HepG2 (cell line): ENCODE measurements around the gene GP9. TPM values are rescaled to one million over a fixed set of nuclear protein-coding genes. Genes with fewer than 3 reads are reported as not detected.

ENCODE experiments used
- ATAC-seq: fragments of 200-7000 bp; cut with Tn5 transposase; 3 replicates; pipeline ENCODE4 v1.9.1; 2020; ENCODE audit warnings: mild to moderate bottlenecking, moderate library complexity
- BruUV-seq: library from RNA; stranded (reverse); fragments of 400-500 nt; replicated peaks from 2 replicates; lab custom pipeline; 2021; lab: Mats Ljungman, UMichigan
- CTCF ChIA-PET: fragments of 300-600 bp; formaldehyde crosslinking; extraction: SDS; loops from one replicate; lab custom pipeline; 2021; ENCODE audit warnings: low total read pairs, inconsistent platforms, low intra/inter-chr PET ratio; lab: Yijun Ruan, JAX
- POLR2A ChIA-PET: fragments of 350-600 bp; sonication (Branson Sonifier 250); formaldehyde crosslinking; loops from one replicate; lab custom pipeline; 2020; ENCODE audit warnings: antibody characterized with exemption, inconsistent platforms; lab: Yijun Ruan, JAX
- DNase-seq: peaks from one replicate; pipeline ENCODE4 v3.0.0-alpha.2; 2015; ENCODE audit warnings: low spot score
- FAIRE-seq: peaks from 3 replicates; lab custom pipeline; 2011; peaks lifted over from hg19 to GRCh38; lab: Jason Lieb, UNC
- H2AFZ ChIP-seq: one replicate; pipeline ENCODE4 v1.6.1; 2011; ENCODE audit warnings: low read length, inconsistent platforms
- H3K27ac ChIP-seq: fragments of 300-600 bp; 3 replicates; pipeline ENCODE4 v1.8.0; 2011; ENCODE audit warnings: mixed run types, mild to moderate bottlenecking, mixed read lengths, low read length, inconsistent platforms; ENCODE audit not compliant: insufficient read depth; ENCODE audit errors: extremely low read length
- H3K27me3 ChIP-seq, 2 experiments: fragments of 200-600 bp in 1 of 2; 2 replicates in 1 of 2; 3 replicates in 1 of 2; pipeline versions ENCODE4 v1.6.0 to v1.8.0; 2011; ENCODE audit warnings: low read length in 2 of 2, mild to moderate bottlenecking in 2 of 2, moderate library complexity in 2 of 2, inconsistent platforms in 1 of 2; ENCODE audit not compliant: insufficient read depth in 2 of 2, control insufficient read depth in 1 of 2
- H3K36me3 ChIP-seq, 2 experiments: fragments of 200-600 bp in 1 of 2; replicated peaks in 1 of 2; 2 replicates in 1 of 2; 3 replicates in 1 of 2; pipeline versions ENCODE4 v1.5.1 to v1.8.0; 2011; ENCODE audit warnings: low read length in 2 of 2, inconsistent platforms in 1 of 2; ENCODE audit not compliant: insufficient read depth in 2 of 2, control insufficient read depth in 1 of 2
- H3K4me1 ChIP-seq: 2 replicates; pipeline ENCODE4 v1.5.1; 2012; ENCODE audit warnings: low read length, inconsistent platforms; ENCODE audit not compliant: insufficient read depth
- H3K4me2 ChIP-seq: 2 replicates; pipeline ENCODE4 v1.6.0; 2011; ENCODE audit warnings: low read depth, low read length, inconsistent platforms
- H3K4me3 ChIP-seq, 3 experiments: fragments of 200-600 bp in 1 of 3; sonication (generic), shearing (Covaris generic) in 1 of 3; replicated peaks in 1 of 3; 2 replicates each; pipeline ENCODE4 v1.5.1; 2011 to 2016; ENCODE audit warnings: low read length in 3 of 3, inconsistent platforms in 2 of 3, low read depth in 2 of 3, mild to moderate bottlenecking in 2 of 3, control low read depth in 1 of 3, mixed read lengths in 1 of 3; ENCODE audit not compliant: insufficient read depth in 1 of 3
- H3K79me2 ChIP-seq: one replicate; pipeline ENCODE4 v1.6.1; 2011; ENCODE audit warnings: low read length, inconsistent platforms; ENCODE audit not compliant: insufficient read depth
- H3K9ac ChIP-seq: 2 replicates; pipeline ENCODE4 v1.6.0; 2011; ENCODE audit warnings: mild to moderate bottlenecking, low read depth, low read length, inconsistent platforms; ENCODE audit not compliant: insufficient read depth
- H3K9me3 ChIP-seq: 2 replicates; pipeline ENCODE4 v1.5.1; 2012; ENCODE audit warnings: mild to moderate bottlenecking, low read length
- H4K20me1 ChIP-seq: 2 replicates; pipeline ENCODE4 v1.6.0; 2011; ENCODE audit warnings: inconsistent platforms, mild to moderate bottlenecking, low read length, moderate library complexity; ENCODE audit not compliant: insufficient read depth
- SSRP1 ChIP-seq: IDR thresholded peaks from 2 replicates; pipeline ENCODE4 v1.6.1; 2016; ENCODE audit warnings: control low read depth
- XBP1 ChIP-seq: sonication (generic); formaldehyde crosslinking; IDR thresholded peaks from 2 replicates; pipeline ENCODE4 v1.5.0; 2020; ENCODE audit warnings: missing genetic modification reagents
- ZBTB42 ChIP-seq: sonication (generic); formaldehyde crosslinking; IDR thresholded peaks from 2 replicates; pipeline ENCODE4 v1.5.0; 2020; ENCODE audit warnings: mild to moderate bottlenecking, missing genetic modification reagents
- ZMYM2 ChIP-seq: sonication (generic); formaldehyde crosslinking; IDR thresholded peaks from 2 replicates; pipeline ENCODE4 v1.8.0; 2022; ENCODE audit warnings: mild to moderate bottlenecking, missing genetic modification reagents
- ZNF567 ChIP-seq: sonication (generic); formaldehyde crosslinking; IDR thresholded peaks from 2 replicates; pipeline ENCODE4 v1.8.1; 2023; ENCODE audit warnings: mild to moderate bottlenecking, missing genetic modification reagents, borderline replicate concordance
- WGBS: methylation state at CpG from one replicate; pipeline ENCODE4 v1.1.6; 2017; ENCODE audit warnings: low lambda C conversion rate; 5-methylcytosine and 5-hydroxymethylcytosine counted together
- in situ Hi-C: cut with HindIII; loops from 2 replicates; pipeline ENCODE4 v1.10.0; 2017; ENCODE audit warnings: low pct_unique_long_range_greater_than_20kb; ENCODE audit not compliant: extremely low pct_ligation_motif_present
- intact Hi-C: fragments of 100-400 bp; cut with micrococcal nuclease; formaldehyde crosslinking; loops from one replicate; pipeline ENCODE4 v1.10.0; 2022; ENCODE audit not compliant: unreplicated experiment
- polyA plus RNA-seq, 8 experiments: library from polyadenylated mRNA; depleted of rRNA in 3 of 8; stranded (reverse) in 7 of 8; unstranded in 1 of 8; fragments of >200 nt; fragmentation: Illumina TruSeq in 4 of 8; extraction: Trizol in 4 of 8; gene quantifications; 2 replicates each; pipeline versions ENCODE4 v1.2.1 to v1.2.3, GENCODE V29; 2011 to 2016; ENCODE audit warnings: low read depth in 4 of 8, missing spikeins in 1 of 8, mixed read lengths in 1 of 8; ENCODE audit not compliant: insufficient read depth in 1 of 8
- total RNA-seq, 5 experiments: library from RNA; depleted of rRNA; stranded (reverse); fragments of >200 nt; fragmentation: Illumina TruSeq; extraction: Trizol; gene quantifications; 2 replicates each; pipeline ENCODE4 v1.2.3, GENCODE V29; 2016; ENCODE audit warnings: low read depth in 1 of 5
- TF ChIP-seq, protein P1 (sequence below): sonication (generic); formaldehyde crosslinking; IDR thresholded peaks from 2 replicates; pipeline ENCODE4 v1.4.0; 2020; ENCODE audit warnings: mild to moderate bottlenecking, missing genetic modification reagents
- TF ChIP-seq, protein P2 (sequence below): IDR thresholded peaks from 2 replicates; pipeline ENCODE4 v1.6.1; 2016
- TF ChIP-seq, protein P3 (sequence below): sonication (generic); formaldehyde crosslinking; IDR thresholded peaks from 2 replicates; pipeline ENCODE4 v1.4.0; 2020; ENCODE audit warnings: missing genetic modification reagents
- TF ChIP-seq, protein P4 (sequence below): sonication (generic); formaldehyde crosslinking; IDR thresholded peaks from 2 replicates; pipeline ENCODE4 v1.4.0; 2020; ENCODE audit warnings: missing genetic modification reagents, mild to moderate bottlenecking, borderline replicate concordance
- TF ChIP-seq, protein P5 (sequence below): sonication (generic); formaldehyde crosslinking; IDR thresholded peaks from 2 replicates; pipeline ENCODE4 v1.5.0; 2020; ENCODE audit warnings: missing genetic modification reagents, mild to moderate bottlenecking, borderline replicate concordance

The GP9 gene
- total and polyA plus RNA-seq, 2 of the 13 experiments (the other 11 are each of a cell fraction or from before 2014, with no cell fraction given): not detected

DNA sequence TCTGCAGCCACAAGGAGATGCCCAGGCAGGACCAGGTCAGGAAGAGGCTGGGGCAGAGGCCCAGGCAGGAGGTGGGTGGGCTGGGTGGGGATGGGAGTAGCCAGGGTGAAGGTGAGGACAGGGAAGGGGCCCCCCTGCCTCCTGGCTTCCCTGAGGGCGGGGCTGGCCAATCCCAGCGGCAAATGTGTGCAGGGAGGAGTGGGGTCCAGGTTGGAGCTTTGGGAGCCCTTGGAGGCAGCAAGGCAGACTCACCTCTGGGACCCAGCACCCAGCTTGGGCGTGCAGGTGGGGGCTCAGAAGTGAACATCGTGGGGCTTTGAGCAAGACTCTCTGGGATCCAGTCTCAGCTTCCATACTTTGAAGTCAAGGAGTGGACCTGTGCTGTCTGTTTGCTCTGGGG, 25.2 kb downstream of the GP9 start:
- in situ Hi-C loops (loop anchor here (10.0 kb wide), 1 partner anchor 111 kb away; no protein-coding TSS in a partner anchor), intact Hi-C loops (no loop called here)
- Histone ChIP-seq H3K27ac (no peak overlapping the region), H3K4me3 (no peak overlapping the region), H4K20me1 (no peaks in the 10 kb centered on the region), H3K4me1 (peaks cover 24% of the 10 kb centered on the region), H3K36me3 (no peaks in the 10 kb centered on the region), H3K79me2 (no peaks in the 10 kb centered on the region), H2AFZ (no peak overlapping the region), H3K9ac (no peak overlapping the region), H3K4me2 (no peak overlapping the region)
- FAIRE-seq (no peak), DNase-seq (no peak)
- BruUV-seq: no TSS peak
- no peak for TF ChIP-seq ZMYM2 (CRISPR knock-in tag)
- TF ChIP-seq, protein P1, sequence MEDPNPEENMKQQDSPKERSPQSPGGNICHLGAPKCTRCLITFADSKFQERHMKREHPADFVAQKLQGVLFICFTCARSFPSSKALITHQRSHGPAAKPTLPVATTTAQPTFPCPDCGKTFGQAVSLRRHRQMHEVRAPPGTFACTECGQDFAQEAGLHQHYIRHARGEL (CRISPR knock-in tag): no peak
- TF ChIP-seq ZNF567 (CRISPR knock-in tag): no peak
- TF ChIP-seq, all 625 proteins: peak for 0
- no peaks in the 10 kb centered on the region; a peak in 1 of 5 replicates for H3K27me3 ChIP-seq
- ATAC-seq: no peak; the same call in 2 of the 3 replicates
- ChIA-PET POLR2A (no interaction called here), CTCF (no interaction called here)
- no peaks in the 10 kb centered on the region for H3K9me3 ChIP-seq
- 50% methylated on average over 1 of the region's 4 CpGs for WGBS

DNA sequence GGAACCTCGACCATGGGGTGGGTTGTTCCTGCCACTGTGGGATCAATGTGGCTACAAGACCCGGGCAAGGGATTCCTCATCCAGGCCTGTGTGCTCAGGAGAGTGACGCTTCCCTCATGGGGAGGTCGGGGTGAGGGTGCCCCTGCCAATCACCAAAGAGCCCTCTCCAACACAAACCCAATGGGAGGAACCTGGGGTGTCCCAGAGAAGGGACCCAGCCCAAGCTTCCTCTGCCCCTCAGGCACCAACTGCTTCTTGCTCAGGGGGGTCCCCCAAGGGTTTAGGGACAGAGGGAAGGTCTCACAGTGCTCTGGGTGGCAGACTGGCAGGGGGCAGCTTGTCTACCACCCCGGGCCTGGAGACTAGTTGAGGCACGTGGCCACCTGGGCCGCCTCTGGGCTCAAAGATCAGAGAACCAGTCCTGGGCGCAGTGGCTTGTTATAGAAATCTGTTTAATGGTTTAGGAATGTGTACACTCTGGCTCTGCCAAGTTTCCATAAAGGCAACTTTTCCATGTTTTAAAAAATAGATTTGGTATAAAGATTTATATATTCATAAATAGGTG, 26.6 kb downstream of the GP9 start:
- H3K4me1 ChIP-seq: peaks cover 24% of the 10 kb centered on the region
- H3K9ac ChIP-seq: peak overlapping the region; percentile 29; the same call in 1 of the 2 replicates
- TSS peak; percentile 57 for BruUV-seq
- no peak overlapping the region for H2AFZ ChIP-seq
- H3K4me2 ChIP-seq: peak overlapping the region; percentile 54
- H3K27me3 ChIP-seq: no peaks in the 10 kb centered on the region
- WGBS: 0% methylated on average over 4 of the region's 8 CpGs
- CTCF ChIA-PET: interaction anchor here (1.3 kb wide), 1 partner anchor 117 kb away, joined by 4 read pairs; no protein-coding TSS in a partner anchor
- H3K9me3 ChIP-seq: no peaks in the 10 kb centered on the region
- peak; percentile 5; the same call in 2 of the 3 replicates for ATAC-seq
- peak overlapping the region in 1 of 3 experiments; percentile 30; a peak in 1 of 6 replicates for H3K4me3 ChIP-seq
- intact Hi-C loops (no loop called here), in situ Hi-C loops (loop anchor here (10.0 kb wide), 1 partner anchor 112 kb away; no protein-coding TSS in a partner anchor)
- FAIRE-seq: no peak
- DNase-seq: peak; percentile 51
- H4K20me1 ChIP-seq: no peaks in the 10 kb centered on the region
- H3K79me2 ChIP-seq: no peaks in the 10 kb centered on the region
- POLR2A ChIA-PET: no interaction called here
- no peak overlapping the region for H3K27ac ChIP-seq
- H3K36me3 ChIP-seq: peaks cover 0 to 10% of the 10 kb centered on the region in 2 experiments; a peak in 2 of 5 replicates
- TF ChIP-seq, protein P2, sequence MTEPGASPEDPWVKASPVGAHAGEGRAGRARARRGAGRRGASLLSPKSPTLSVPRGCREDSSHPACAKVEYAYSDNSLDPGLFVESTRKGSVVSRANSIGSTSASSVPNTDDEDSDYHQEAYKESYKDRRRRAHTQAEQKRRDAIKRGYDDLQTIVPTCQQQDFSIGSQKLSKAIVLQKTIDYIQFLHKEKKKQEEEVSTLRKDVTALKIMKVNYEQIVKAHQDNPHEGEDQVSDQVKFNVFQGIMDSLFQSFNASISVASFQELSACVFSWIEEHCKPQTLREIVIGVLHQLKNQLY (CRISPR knock-in tag): peak; percentile 40; the same call in 1 of the 2 replicates
- TF ChIP-seq, protein P3, sequence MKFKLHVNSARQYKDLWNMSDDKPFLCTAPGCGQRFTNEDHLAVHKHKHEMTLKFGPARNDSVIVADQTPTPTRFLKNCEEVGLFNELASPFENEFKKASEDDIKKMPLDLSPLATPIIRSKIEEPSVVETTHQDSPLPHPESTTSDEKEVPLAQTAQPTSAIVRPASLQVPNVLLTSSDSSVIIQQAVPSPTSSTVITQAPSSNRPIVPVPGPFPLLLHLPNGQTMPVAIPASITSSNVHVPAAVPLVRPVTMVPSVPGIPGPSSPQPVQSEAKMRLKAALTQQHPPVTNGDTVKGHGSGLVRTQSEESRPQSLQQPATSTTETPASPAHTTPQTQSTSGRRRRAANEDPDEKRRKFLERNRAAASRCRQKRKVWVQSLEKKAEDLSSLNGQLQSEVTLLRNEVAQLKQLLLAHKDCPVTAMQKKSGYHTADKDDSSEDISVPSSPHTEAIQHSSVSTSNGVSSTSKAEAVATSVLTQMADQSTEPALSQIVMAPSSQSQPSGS (CRISPR knock-in tag): peak; percentile 23; the same call in 1 of the 2 replicates
- TF ChIP-seq ZBTB42 (no peak), SSRP1 (CRISPR knock-in tag) (no peak), XBP1 (CRISPR knock-in tag) (no peak)
- TF ChIP-seq, protein P4, sequence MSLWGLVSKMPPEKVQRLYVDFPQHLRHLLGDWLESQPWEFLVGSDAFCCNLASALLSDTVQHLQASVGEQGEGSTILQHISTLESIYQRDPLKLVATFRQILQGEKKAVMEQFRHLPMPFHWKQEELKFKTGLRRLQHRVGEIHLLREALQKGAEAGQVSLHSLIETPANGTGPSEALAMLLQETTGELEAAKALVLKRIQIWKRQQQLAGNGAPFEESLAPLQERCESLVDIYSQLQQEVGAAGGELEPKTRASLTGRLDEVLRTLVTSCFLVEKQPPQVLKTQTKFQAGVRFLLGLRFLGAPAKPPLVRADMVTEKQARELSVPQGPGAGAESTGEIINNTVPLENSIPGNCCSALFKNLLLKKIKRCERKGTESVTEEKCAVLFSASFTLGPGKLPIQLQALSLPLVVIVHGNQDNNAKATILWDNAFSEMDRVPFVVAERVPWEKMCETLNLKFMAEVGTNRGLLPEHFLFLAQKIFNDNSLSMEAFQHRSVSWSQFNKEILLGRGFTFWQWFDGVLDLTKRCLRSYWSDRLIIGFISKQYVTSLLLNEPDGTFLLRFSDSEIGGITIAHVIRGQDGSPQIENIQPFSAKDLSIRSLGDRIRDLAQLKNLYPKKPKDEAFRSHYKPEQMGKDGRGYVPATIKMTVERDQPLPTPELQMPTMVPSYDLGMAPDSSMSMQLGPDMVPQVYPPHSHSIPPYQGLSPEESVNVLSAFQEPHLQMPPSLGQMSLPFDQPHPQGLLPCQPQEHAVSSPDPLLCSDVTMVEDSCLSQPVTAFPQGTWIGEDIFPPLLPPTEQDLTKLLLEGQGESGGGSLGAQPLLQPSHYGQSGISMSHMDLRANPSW (CRISPR knock-in tag): no peak
- TF ChIP-seq, protein P5, sequence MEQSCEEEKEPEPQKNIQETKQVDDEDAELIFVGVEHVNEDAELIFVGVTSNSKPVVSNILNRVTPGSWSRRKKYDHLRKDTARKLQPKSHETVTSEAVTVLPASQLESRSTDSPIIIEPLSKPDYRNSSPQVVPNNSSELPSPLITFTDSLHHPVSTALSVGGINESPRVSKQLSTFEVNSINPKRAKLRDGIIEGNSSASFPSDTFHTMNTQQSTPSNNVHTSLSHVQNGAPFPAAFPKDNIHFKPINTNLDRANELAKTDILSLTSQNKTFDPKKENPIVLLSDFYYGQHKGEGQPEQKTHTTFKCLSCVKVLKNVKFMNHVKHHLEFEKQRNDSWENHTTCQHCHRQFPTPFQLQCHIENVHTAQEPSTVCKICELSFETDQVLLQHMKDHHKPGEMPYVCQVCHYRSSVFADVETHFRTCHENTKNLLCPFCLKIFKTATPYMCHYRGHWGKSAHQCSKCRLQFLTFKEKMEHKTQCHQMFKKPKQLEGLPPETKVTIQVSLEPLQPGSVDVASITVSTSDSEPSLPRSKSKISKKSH (CRISPR knock-in tag): 0 out of 2 replicates have a peak, but pooled peaks have one; percentile 32
